ENCODE data around the gene CCL27. TPM values are rescaled to one million over a fixed set of nuclear protein-coding genes. Genes with fewer than 3 reads are reported as not detected.

Gene CCL27
- polyA plus RNA-seq, 2 of the 4 experiments (the other 2 are of a cell fraction) = 0.22 to 0.27 TPM

- Histone ChIP-seq H3K4me3 (no peak within 1 kb of the TSS), H3K4me2 (no peak within 1 kb of the TSS), H3K27ac (no peak within 1 kb of the TSS), H3K4me1 (no peaks in the 10 kb centered on the region), H3K9me3 (no peaks in the 10 kb centered on the region)
- WGBS (ENCODE audit: missing lambda C conversion rate) = 63% methylated on average over 2 of the region's 2 CpGs
- no peak for TF ChIP-seq ESRRA (IDR thresholded peaks at IDR 0.05; ENCODE audit: borderline replicate concordance, low read length)
- DNase-seq (ENCODE audit: low read depth in 1 of 2, low spot score in 1 of 2) = no peak
- ATAC-seq = no peak; a peak in 1 of 6 replicates
- POLR2A ChIA-PET = no interaction called here
- CTCF ChIA-PET = interaction anchor here (0.7 to 3.7 kb wide), 6 partner anchors 10 to 1202 kb away, joined by 4 to 43 read pairs (median 6); no protein-coding TSS in a partner anchor
- no peak for FAIRE-seq
Measured at GRCh38 chr9:34710023-34710422, 47.6 kb upstream of the CCL27 start, which contains the start of gene CCL21. Gene CCL21 (minus strand): TSS chr9:34710136. CDS start chr9:34710066, 70 bp downstream.

- ATAC-seq = peak in 1 of 2 experiments; percentile 33; a peak in 2 of 6 replicates
- no peak for FAIRE-seq
Measured at GRCh38 chr9:34709196-34709978, 46.9 kb upstream of the CCL27 start.

GRCh38 chr9:34707130-34707529, 44.7 kb upstream of the CCL27 start:
- no peak for ATAC-seq
- no peak overlapping the region for H3K4me3 ChIP-seq
- H3K27ac ChIP-seq = no peak overlapping the region
- TF ChIP-seq TP53 (CRISPR knock-in tag; IDR thresholded peaks at IDR 0.05) (no peak), RAD21 (conservative IDR thresholded peaks at IDR 0.05 in 1 of 2, IDR thresholded peaks at IDR 0.05 in 1 of 2) (no peak), E2F6 (IDR thresholded peaks at IDR 0.05; ENCODE audit: borderline replicate concordance, low read depth) (no peak), HDAC2 (IDR thresholded peaks at IDR 0.05) (no peak), KDM1A (IDR thresholded peaks at IDR 0.05; ENCODE audit: low read depth) (no peak), ZNF302 (CRISPR knock-in tag; IDR thresholded peaks at IDR 0.05) (no peak), GATA3 (IDR thresholded peaks at IDR 0.05; ENCODE audit: borderline replicate concordance) (no peak), USF2 (IDR thresholded peaks at IDR 0.05) (no peak), JUNB (IDR thresholded peaks at IDR 0.05) (no peak), BHLHE40 (IDR thresholded peaks at IDR 0.05; ENCODE audit: low read depth, low read length) (no peak), POLR2AphosphoS2 (conservative IDR thresholded peaks at IDR 0.05; ENCODE audit: low read length) (no peak)
- no peak for DNase-seq (ENCODE audit: low read depth in 1 of 2, low spot score in 1 of 2)
- ChIA-PET CTCF (no interaction called here), POLR2A (no interaction called here)
- no peak overlapping the region for H3K4me2 ChIP-seq
- no peaks in the 10 kb centered on the region for H3K9me3 ChIP-seq
- FAIRE-seq = no peak
- no peaks in the 10 kb centered on the region for H3K4me1 ChIP-seq
- 37% methylated on average over 2 of the region's 2 CpGs for WGBS (ENCODE audit: missing lambda C conversion rate)

More at GRCh38 chr9:34709196-34709978, 46.9 kb upstream of the CCL27 start:
- no peak for DNase-seq (ENCODE audit: low read depth in 1 of 2, low spot score in 1 of 2)
- TF ChIP-seq NFE2L2 (conservative IDR thresholded peaks at IDR 0.05; ENCODE audit: low read length) = no peak
- TF ChIP-seq BCL3 (IDR thresholded peaks at IDR 0.05) = no peak
- TF ChIP-seq CHD4 (IDR thresholded peaks at IDR 0.05; ENCODE audit: borderline replicate concordance) = no peak
- TF ChIP-seq ZC3H11A (IDR thresholded peaks at IDR 0.05) = no peak
- no peak for TF ChIP-seq MAZ (IDR thresholded peaks at IDR 0.05; ENCODE audit: borderline replicate concordance, low read depth, low read length)
- no peak for TF ChIP-seq KDM5A (IDR thresholded peaks at IDR 0.05)
- TF ChIP-seq BHLHE40 (IDR thresholded peaks at IDR 0.05; ENCODE audit: low read depth, low read length) = no peak
- TF ChIP-seq ZNF302 (CRISPR knock-in tag; IDR thresholded peaks at IDR 0.05) = no peak
- no peak for TF ChIP-seq USF2 (IDR thresholded peaks at IDR 0.05)
- no peak for TF ChIP-seq FOXS1 (CRISPR knock-in tag; IDR thresholded peaks at IDR 0.05)
- no peak for TF ChIP-seq HEYL (CRISPR knock-in tag; IDR thresholded peaks at IDR 0.05)
- no peak for TF ChIP-seq RARB (CRISPR knock-in tag; IDR thresholded peaks at IDR 0.05)
- TF ChIP-seq EHMT2 (IDR thresholded peaks at IDR 0.05; ENCODE audit: low read depth) = no peak
- no peak for TF ChIP-seq CEBPB (IDR thresholded peaks at IDR 0.05)
- TF ChIP-seq GATA3 (IDR thresholded peaks at IDR 0.05; ENCODE audit: borderline replicate concordance) = no peak
- no peak for TF ChIP-seq ESRRA (IDR thresholded peaks at IDR 0.05; ENCODE audit: borderline replicate concordance, low read length)
- no peak for TF ChIP-seq TFCP2L1 (CRISPR knock-in tag; IDR thresholded peaks at IDR 0.05)
- no peak for TF ChIP-seq MAFK (IDR thresholded peaks at IDR 0.05; ENCODE audit: partially characterized antibody)
- CTCF ChIA-PET = interaction anchor here (1.4 to 3.7 kb wide), 3 partner anchors 9 to 285 kb away, joined by 4 to 43 read pairs (median 7); no protein-coding TSS in a partner anchor
- Histone ChIP-seq H3K9me3 (no peaks in the 10 kb centered on the region), H3K4me1 (no peaks in the 10 kb centered on the region), H3K4me3 (no peak overlapping the region), H3K4me2 (no peak overlapping the region), H3K27ac (no peak overlapping the region)
- WGBS (ENCODE audit: missing lambda C conversion rate) = 67% methylated on average over 5 of the region's 9 CpGs
- POLR2A ChIA-PET = no interaction called here
